GM12878 (cell line): ENCODE data around the gene F7. TPM values are rescaled to one million over a fixed set of nuclear protein-coding genes. Genes with fewer than 3 reads are reported as not detected.

Experiments
- ATAC-seq: fragments of 200-7000 bp; cut with Tn5 transposase; 3 replicates; pipeline ENCODE4 v1.9.1; 2020; ENCODE audit warnings: mild to moderate bottlenecking, moderate library complexity
- BruUV-seq: library from RNA; stranded (reverse); fragments of 400-500 nt; replicated peaks from 2 replicates; lab custom pipeline; 2021; lab: Mats Ljungman, UMichigan
- CTCF ChIA-PET: fragments of 300-600 bp; sonication (Branson Sonifier 250); formaldehyde crosslinking; extraction: SDS; loops from one replicate; lab custom pipeline; 2021; ENCODE audit warnings: inconsistent platforms; lab: Yijun Ruan, JAX
- POLR2A ChIA-PET: fragments of 350-600 bp; formaldehyde crosslinking; extraction: SDS; loops from one replicate; lab custom pipeline; 2021; ENCODE audit warnings: inconsistent platforms; lab: Charles Lee
- RAD21 ChIA-PET: fragments of 300-600 bp; sonication (Branson Sonifier 250); formaldehyde crosslinking; loops from one replicate; lab custom pipeline; 2023; ENCODE audit warnings: antibody characterized with exemption; ENCODE audit not compliant: unreplicated experiment; lab: Charles Lee
- SMC1A ChIA-PET: fragments of 300-600 bp; sonication (Branson Sonifier 250); formaldehyde crosslinking; loops from one replicate; lab custom pipeline; 2023; ENCODE audit not compliant: unreplicated experiment, uncharacterized antibody; lab: Charles Lee
- DNase-seq: peaks from one replicate; pipeline ENCODE4 v3.0.0-alpha.2; 2011; ENCODE audit warnings: low read depth, low spot score
- FAIRE-seq: peaks from 3 replicates; lab custom pipeline; 2011; peaks lifted over from hg19 to GRCh38; lab: Jason Lieb, UNC
- H2AFZ ChIP-seq: 2 replicates; pipeline ENCODE4 v1.6.0; 2011; ENCODE audit warnings: low read depth, low read length, control low read depth; ENCODE audit not compliant: control insufficient read depth
- H3K27ac ChIP-seq: 2 replicates; pipeline ENCODE4 v1.5.1; 2011; ENCODE audit warnings: control low read depth; ENCODE audit not compliant: control insufficient read depth, insufficient read depth
- H3K27me3 ChIP-seq, 2 experiments: replicated peaks in 1 of 2; 2 replicates each; pipeline versions ENCODE4 v1.6.0 to v1.6.1; 2011; ENCODE audit warnings: low read length in 1 of 2; ENCODE audit not compliant: control insufficient read depth in 2 of 2, insufficient read depth in 2 of 2
- H3K36me3 ChIP-seq, 2 experiments: 2 replicates each; pipeline ENCODE4 v1.5.1; 2011; ENCODE audit warnings: low read length in 1 of 2; ENCODE audit not compliant: control insufficient read depth in 2 of 2, insufficient read depth in 2 of 2
- H3K4me1 ChIP-seq: 2 replicates; pipeline ENCODE4 v1.6.1; 2011; ENCODE audit warnings: mild to moderate bottlenecking, low read length, moderate library complexity, mixed read lengths; ENCODE audit not compliant: control insufficient read depth, insufficient read depth
- H3K4me2 ChIP-seq: 2 replicates; pipeline ENCODE4 v1.6.0; 2011; ENCODE audit warnings: control low read depth; ENCODE audit not compliant: control insufficient read depth, insufficient read depth
- H3K4me3 ChIP-seq: fragments of 200-600 bp; sonication (generic); 2 replicates; pipeline ENCODE4 v1.5.1; 2016
- H3K79me2 ChIP-seq: 2 replicates; pipeline ENCODE4 v1.6.0; 2011; ENCODE audit warnings: low read length; ENCODE audit not compliant: control insufficient read depth, insufficient read depth
- H3K9ac ChIP-seq: 2 replicates; pipeline ENCODE4 v1.8.0; 2011; ENCODE audit warnings: low read length, control low read depth, mixed read lengths; ENCODE audit not compliant: control insufficient read depth, insufficient read depth
- H3K9me3 ChIP-seq: replicated peaks from 3 replicates; pipeline ENCODE4 v1.5.1; 2011; ENCODE audit warnings: mild to moderate bottlenecking, low read length; ENCODE audit not compliant: control insufficient read depth, insufficient read depth
- H4K20me1 ChIP-seq: 2 replicates; pipeline ENCODE4 v1.6.0; 2011; ENCODE audit not compliant: control insufficient read depth, insufficient read depth
- ATF7 ChIP-seq: fragments of 450-650 bp; IDR thresholded peaks from 2 replicates; pipeline ENCODE4 v1.6.1; 2016; ENCODE audit warnings: low read depth, mild to moderate bottlenecking
- CBX5 ChIP-seq: sonication (generic); IDR thresholded peaks from 2 replicates; pipeline ENCODE4 v1.6.1; 2016; ENCODE audit warnings: low read depth, moderate library complexity, mild to moderate bottlenecking, inconsistent platforms
- CHD4 ChIP-seq: fragments of 200-600 bp; sonication (generic); IDR thresholded peaks from 2 replicates; pipeline ENCODE4 v1.6.1; 2016; ENCODE audit warnings: mild to moderate bottlenecking
- DPF2 ChIP-seq: fragments of 450-650 bp; IDR thresholded peaks from 2 replicates; pipeline ENCODE4 v1.6.1; 2017; ENCODE audit warnings: mild to moderate bottlenecking
- GABPA ChIP-seq: IDR thresholded peaks from 2 replicates; pipeline ENCODE4 v1.6.1; 2014; ENCODE audit warnings: antibody characterized with exemption, low read depth, mild to moderate bottlenecking, inconsistent platforms
- HDGF ChIP-seq: fragments of 450-650 bp; IDR thresholded peaks from 2 replicates; pipeline ENCODE4 v1.6.1; 2016; ENCODE audit warnings: antibody characterized with exemption
- IRF3 ChIP-seq: fragments of 450-650 bp; IDR thresholded peaks from 2 replicates; pipeline ENCODE4 v1.6.1; 2014; ENCODE audit warnings: mild to moderate bottlenecking
- IRF4 ChIP-seq: IDR thresholded peaks from 2 replicates; pipeline ENCODE4 v1.6.1; 2011; ENCODE audit warnings: low read depth, low read length
- JUNB ChIP-seq: IDR thresholded peaks from 2 replicates; pipeline ENCODE4 v1.6.1; 2016; ENCODE audit warnings: antibody characterized with exemption, mild to moderate bottlenecking
- KDM1A ChIP-seq: fragments of 200-600 bp; sonication (generic); IDR thresholded peaks from 2 replicates; pipeline ENCODE4 v1.6.1; 2016; ENCODE audit warnings: borderline replicate concordance
- KLF5 ChIP-seq: fragments of 450-650 bp; IDR thresholded peaks from 2 replicates; pipeline ENCODE4 v1.6.1; 2014; ENCODE audit warnings: mild to moderate bottlenecking; ENCODE audit not compliant: partially characterized antibody
- LARP7 ChIP-seq: fragments of 450-650 bp; IDR thresholded peaks from 2 replicates; pipeline ENCODE4 v1.6.1; 2017; ENCODE audit warnings: mild to moderate bottlenecking
- NR2C2 ChIP-seq: IDR thresholded peaks from 2 replicates; pipeline ENCODE4 v1.6.1; 2011; ENCODE audit warnings: borderline replicate concordance, low read depth; ENCODE audit not compliant: control insufficient read depth, insufficient read length
- POU2F2 ChIP-seq: IDR thresholded peaks from 3 replicates; pipeline ENCODE4 v1.6.1; 2011; ENCODE audit warnings: low read depth, mild to moderate bottlenecking, low read length, borderline replicate concordance
- RELB ChIP-seq: fragments of 450-650 bp; IDR thresholded peaks from 2 replicates; pipeline ENCODE4 v1.6.1; 2017; ENCODE audit warnings: low read depth, mild to moderate bottlenecking, moderate library complexity
- SIN3A ChIP-seq: IDR thresholded peaks from 2 replicates; pipeline ENCODE4 v1.6.1; 2012; ENCODE audit warnings: low read depth, low read length, improper control_type of control experiment
- SREBF1 ChIP-seq: IDR thresholded peaks from 2 replicates; pipeline ENCODE4 v1.6.1; 2012; ENCODE audit warnings: mild to moderate bottlenecking, low read length
- YY1 ChIP-seq: IDR thresholded peaks from 2 replicates; pipeline ENCODE4 v1.6.1; 2011; ENCODE audit warnings: low read depth, mild to moderate bottlenecking, low read length
- WGBS: methylation state at CpG from one replicate; pipeline ENCODE4 v1.1.6; 2016; ENCODE audit warnings: low lambda C conversion rate; ENCODE audit not compliant: insufficient replicate concordance, insufficient coverage; ENCODE audit errors: missing lambda C conversion rate; 5-methylcytosine and 5-hydroxymethylcytosine counted together
- in situ Hi-C: fragments of 300-500 bp; cut with MboI; formaldehyde crosslinking; loops from 9 replicates; pipeline ENCODE4 v1.14.3; 2018; ENCODE audit warnings: mixed read lengths
- intact Hi-C: fragments of 100-400 bp; cut with micrococcal nuclease; formaldehyde crosslinking; loops from one replicate; pipeline ENCODE4 v1.14.2; 2022; ENCODE audit not compliant: unreplicated experiment
- polyA plus RNA-seq, 11 experiments: library from polyadenylated mRNA; depleted of rRNA in 4 of 11; unstranded in 6 of 11; stranded (reverse) in 5 of 11; fragments of >200 nt; fragmentation: Nextera tagmentation in 4 of 11; fragmentation: Illumina TruSeq in 1 of 11; extraction: Ambion mirVana in 4 of 11; extraction: Trizol in 1 of 11; gene quantifications; 1 replicate in 1 of 11; 2 replicates in 10 of 11; pipeline versions ENCODE4 v1.2.1 to v1.2.3, GENCODE V29; 2011 to 2016; ENCODE audit warnings: inconsistent platforms in 2 of 11, missing spikeins in 2 of 11, low read depth in 1 of 11
- total RNA-seq, 4 experiments: library from RNA; depleted of rRNA in 3 of 4; stranded (reverse); fragments of >200 nt in 3 of 4; fragmentation: Illumina TruSeq in 1 of 4; extraction: Trizol in 1 of 4; gene quantifications; 2 replicates each; pipeline versions ENCODE4 v1.2.1 to v1.2.3, GENCODE V29; 2013 to 2021

Gene F7
- total and polyA plus RNA-seq, 10 of the 15 experiments (the other 5 are each of a cell fraction or from before 2014, with no cell fraction given), result not detected

- Histone ChIP-seq H3K36me3 (no peaks in the 10 kb centered on the region), H4K20me1 (no peaks in the 10 kb centered on the region), H3K27ac (no peak overlapping the region), H3K27me3 (no peaks in the 10 kb centered on the region), H3K4me2 (no peak overlapping the region), H3K9ac (no peak overlapping the region), H2AFZ (no peak overlapping the region), H3K4me3 (no peak overlapping the region), H3K4me1 (no peaks in the 10 kb centered on the region), H3K9me3 (no peaks in the 10 kb centered on the region), H3K79me2 (no peaks in the 10 kb centered on the region)
- TF ChIP-seq KDM1A (no peak), LARP7 (no peak), SREBF1 (no peak), NR2C2 (no peak), YY1 (no peak), JUNB (no peak), CHD4 (no peak), IRF4 (no peak), POU2F2 (no peak), CBX5 (no peak), DPF2 (no peak), RELB (no peak), SIN3A (no peak), KLF5 (no peak), HDGF (no peak), IRF3 (no peak), ATF7 (no peak), GABPA (no peak)
- SMC1A ChIA-PET, result no interaction called here
- CTCF ChIA-PET, result no interaction called here
- POLR2A ChIA-PET, result no interaction called here
- intact Hi-C loops, result no loop called here
- DNase-seq (no peak), ATAC-seq (no peak), FAIRE-seq (no peak)
- RAD21 ChIA-PET, result no interaction called here
- WGBS, result 67% methylated on average over 41 of the region's 61 CpGs
- BruUV-seq, result no TSS peak
- in situ Hi-C loops, result no loop called here
Measured at GRCh38 chr13:113096052-113096744, 9.4 kb upstream of the F7 start.
